H9 (cell line): ENCODE results near the gene RB1. TPM values are rescaled to one million over a fixed set of nuclear protein-coding genes. Genes with fewer than 3 reads are reported as not detected.

Source experiments
- DNase-seq: peaks from one replicate; pipeline ENCODE4 v3.0.0-alpha.2; 2017
- H2AFZ ChIP-seq: one replicate; pipeline ENCODE4 v1.6.1; 2013; ENCODE audit warnings: mild to moderate bottlenecking, low read length, control low read depth, moderate library complexity
- H2AK5ac ChIP-seq: 2 replicates; pipeline ENCODE4 v1.6.1; 2013; ENCODE audit warnings: low read length, control low read depth, mixed read lengths; ENCODE audit not compliant: insufficient read length
- H2BK120ac ChIP-seq: one replicate; pipeline ENCODE4 v1.6.1; 2013; ENCODE audit warnings: low read depth, mild to moderate bottlenecking, low read length, control low read depth, inconsistent platforms; ENCODE audit not compliant: poor library complexity, severe bottlenecking
- H2BK12ac ChIP-seq: 2 replicates; pipeline ENCODE4 v1.6.1; 2013; ENCODE audit warnings: low read length, control low read depth, mixed read lengths, low read depth; ENCODE audit not compliant: insufficient read length
- H2BK15ac ChIP-seq: 2 replicates; pipeline ENCODE4 v1.6.1; 2013; ENCODE audit warnings: low read depth, low read length, control low read depth
- H2BK20ac ChIP-seq: one replicate; pipeline ENCODE4 v1.6.1; 2013; ENCODE audit warnings: low read depth, mild to moderate bottlenecking, low read length, control low read depth, inconsistent platforms; ENCODE audit not compliant: poor library complexity, severe bottlenecking
- H2BK5ac ChIP-seq: 2 replicates; pipeline ENCODE4 v1.6.1; 2013; ENCODE audit warnings: low read length, control low read depth, mixed read lengths; ENCODE audit not compliant: insufficient read length
- H3K14ac ChIP-seq: 2 replicates; pipeline ENCODE4 v1.6.1; 2013; ENCODE audit warnings: low read length, control low read depth; ENCODE audit not compliant: insufficient read depth
- H3K18ac ChIP-seq: 2 replicates; pipeline ENCODE4 v1.6.1; 2013; ENCODE audit warnings: low read depth, mild to moderate bottlenecking, mixed read lengths, low read length, control low read depth; ENCODE audit not compliant: insufficient read length
- H3K23ac ChIP-seq: 2 replicates; pipeline ENCODE4 v1.6.1; 2013; ENCODE audit warnings: low read length, control low read depth, mixed read lengths, low read depth; ENCODE audit not compliant: insufficient read length
- H3K23me2 ChIP-seq: 2 replicates; pipeline ENCODE4 v1.6.1; 2013; ENCODE audit warnings: low read depth, mild to moderate bottlenecking, mixed read lengths, low read length, control low read depth; ENCODE audit not compliant: insufficient read length, poor library complexity, severe bottlenecking
- H3K27ac ChIP-seq: 2 replicates; pipeline ENCODE4 v1.5.1; 2013; ENCODE audit warnings: low read length, control low read depth, mixed read lengths, low read depth; ENCODE audit not compliant: insufficient read length
- H3K27me3 ChIP-seq: 2 replicates; pipeline ENCODE4 v1.6.1; 2013; ENCODE audit warnings: low read length, control low read depth, inconsistent platforms; ENCODE audit not compliant: insufficient read depth
- H3K4ac ChIP-seq: 2 replicates; pipeline ENCODE4 v1.6.1; 2013; ENCODE audit warnings: low read depth, mild to moderate bottlenecking, control low read depth, inconsistent platforms, low read length, moderate library complexity
- H3K4me1 ChIP-seq: 2 replicates; pipeline ENCODE4 v1.6.1; 2013; ENCODE audit warnings: low read length, control low read depth, inconsistent platforms; ENCODE audit not compliant: insufficient read depth
- H3K4me2 ChIP-seq: 2 replicates; pipeline ENCODE4 v1.6.1; 2013; ENCODE audit warnings: low read length, control low read depth, mixed read lengths; ENCODE audit not compliant: insufficient read length, insufficient read depth
- H3K56ac ChIP-seq: 2 replicates; pipeline ENCODE4 v1.6.1; 2013; ENCODE audit warnings: low read depth, mild to moderate bottlenecking, mixed read lengths, low read length, control low read depth; ENCODE audit not compliant: insufficient read length
- H3K79me1 ChIP-seq: 2 replicates; pipeline ENCODE4 v1.6.1; 2013; ENCODE audit warnings: low read depth, mild to moderate bottlenecking, moderate library complexity, low read length, control low read depth, inconsistent platforms; ENCODE audit not compliant: insufficient read depth, poor library complexity, severe bottlenecking
- H3K79me2 ChIP-seq: 2 replicates; pipeline ENCODE4 v1.6.1; 2013; ENCODE audit warnings: low read length, control low read depth, inconsistent platforms; ENCODE audit not compliant: insufficient read depth
- H3K9ac ChIP-seq: 2 replicates; pipeline ENCODE4 v1.6.1; 2013; ENCODE audit warnings: low read length, control low read depth, mixed read lengths; ENCODE audit not compliant: insufficient read length; ENCODE audit errors: extremely low read depth
- H3K9me3 ChIP-seq: one replicate; pipeline ENCODE4 v1.6.1; 2013; ENCODE audit warnings: low read depth, low read length, inconsistent platforms; ENCODE audit not compliant: control insufficient read depth
- H3T11ph ChIP-seq: one replicate; pipeline ENCODE4 v1.6.1; 2013; ENCODE audit warnings: mild to moderate bottlenecking, low read length, control low read depth, inconsistent platforms
- H4K20me1 ChIP-seq: one replicate; pipeline ENCODE4 v1.6.1; 2013; ENCODE audit not compliant: control insufficient read depth, insufficient read length, insufficient read depth
- H4K5ac ChIP-seq: 2 replicates; pipeline ENCODE4 v1.6.1; 2013; ENCODE audit warnings: low read depth, mild to moderate bottlenecking, mixed read lengths, low read length, control low read depth; ENCODE audit not compliant: insufficient read length
- H4K8ac ChIP-seq: replicated peaks from 2 replicates; pipeline ENCODE4 v1.6.1; 2013; ENCODE audit warnings: low read length, control low read depth, mixed read lengths, low read depth; ENCODE audit not compliant: insufficient read length
- H4K91ac ChIP-seq: 2 replicates; pipeline ENCODE4 v1.6.1; 2013; ENCODE audit warnings: low read depth, mild to moderate bottlenecking, moderate library complexity, mixed read lengths, low read length, control low read depth; ENCODE audit not compliant: insufficient read length
- H3K27ac Mint-ChIP-seq, 3 experiments: 2 replicates in 2 of 3; 3 replicates in 1 of 3; pipeline ENCODE4 v1.8.0; 2020 to 2021; ENCODE audit warnings: mixed read lengths in 3 of 3, mild to moderate bottlenecking in 1 of 3, moderate library complexity in 1 of 3
- H3K27me3 Mint-ChIP-seq: 2 replicates; pipeline ENCODE4 v1.8.0; 2021; ENCODE audit warnings: low read depth, mild to moderate bottlenecking, moderate library complexity, mixed read lengths
- H3K36me3 Mint-ChIP-seq, 3 experiments: 2 replicates in 2 of 3; 3 replicates in 1 of 3; pipeline ENCODE4 v1.8.0; 2020 to 2021; ENCODE audit warnings: low read depth in 3 of 3, mixed read lengths in 3 of 3; ENCODE audit not compliant: insufficient read depth in 1 of 3
- H3K4me1 Mint-ChIP-seq, 2 experiments: 2 replicates each; pipeline ENCODE4 v1.8.0; 2020; ENCODE audit warnings: mixed read lengths in 2 of 2
- H3K4me3 Mint-ChIP-seq, 2 experiments: 2 replicates in 1 of 2; 3 replicates in 1 of 2; pipeline ENCODE4 v1.8.0; 2020 to 2021; ENCODE audit warnings: mild to moderate bottlenecking in 2 of 2, mixed read lengths in 2 of 2, moderate library complexity in 1 of 2
- H3K9me3 Mint-ChIP-seq, 2 experiments: 2 replicates in 1 of 2; 3 replicates in 1 of 2; pipeline ENCODE4 v1.8.0; 2020; ENCODE audit warnings: mild to moderate bottlenecking in 2 of 2, mixed read lengths in 2 of 2, moderate library complexity in 1 of 2
- CTCF ChIP-seq: fragments of 200-600 bp; sonication (generic); conservative IDR thresholded peaks from 3 replicates; pipeline ENCODE4 v1.8.0; 2021; ENCODE audit warnings: antibody characterized with exemption, mild to moderate bottlenecking
- WGBS: extraction: QIAGEN DNeasy Blood & Tissue Kit; methylation state at CpG from one replicate; pipeline ENCODE4 v1.1.7; 2013; ENCODE audit warnings: missing lambda C conversion rate, low lambda C conversion rate, mixed read lengths; ENCODE audit not compliant: insufficient read length; ENCODE audit errors: extremely low coverage; 5-methylcytosine and 5-hydroxymethylcytosine counted together
- total RNA-seq: library from RNA; stranded (reverse); gene quantifications from 2 replicates; pipeline ENCODE4 v1.2.1, GENCODE V29; 2021

RB1 gene
- total RNA-seq, 1 experiment from 2014 or later, result 20.5 TPM

GRCh38 chr13:48412881-48413351 lies 109.4 kb downstream of the RB1 start, which contains the start of gene LPAR6:
Gene LPAR6 (minus strand): TSS chr13:48413113. CDS start chr13:48412423, 690 bp downstream.
- Histone ChIP-seq H3K27ac (peak within 1 kb of the TSS; percentile 39), H3K14ac (no peak within 1 kb of the TSS), H2BK20ac (no peak within 1 kb of the TSS), H3K4ac (no peak within 1 kb of the TSS), H3K79me1 (no peaks in the 10 kb centered on the region), H3T11ph (no peak within 1 kb of the TSS), H2AK5ac (no peak within 1 kb of the TSS), H2BK12ac (no peak within 1 kb of the TSS), H4K91ac (no peak within 1 kb of the TSS), H3K4me1 (no peaks in the 10 kb centered on the region; the same call in 1 of the 2 replicates), H3K9me3 (no peaks in the 10 kb centered on the region), H2BK15ac (no peak within 1 kb of the TSS), H3K56ac (no peak within 1 kb of the TSS), H3K4me2 (peak within 1 kb of the TSS; percentile 66), H3K9ac (peak within 1 kb of the TSS; percentile 36), H3K18ac (no peak within 1 kb of the TSS), H4K20me1 (no peaks in the 10 kb centered on the region), H4K8ac (no peak within 1 kb of the TSS), H3K23ac (no peak within 1 kb of the TSS), H2BK120ac (no peak within 1 kb of the TSS), H4K5ac (no peak within 1 kb of the TSS), H3K23me2 (no peaks in the 10 kb centered on the region), H2BK5ac (no peak within 1 kb of the TSS), H3K27me3 (no peaks in the 10 kb centered on the region), H3K79me2 (no peaks in the 10 kb centered on the region), H2AFZ (peak within 1 kb of the TSS; percentile 22)
- no peak for TF ChIP-seq CTCF
- Mint-ChIP-seq H3K36me3 (peaks cover 13 to 22% (median 22%) of the 10 kb centered on the region in 3 experiments), H3K27ac (peak within 1 kb of the TSS; percentile 42 to 94 (median 78); a peak in 6 of 7 replicates), H3K4me1 (peaks cover 22% of the 10 kb centered on the region in 2 experiments), H3K27me3 (no peaks in the 10 kb centered on the region), H3K4me3 (peak within 1 kb of the TSS; percentile 66 to 84), H3K9me3 (peaks cover 5 to 13% of the 10 kb centered on the region in 2 experiments)
- WGBS, result no CpG with 5 or more reads among the region's 4 CpGs
- peak; percentile 38 for DNase-seq
